Panc1 (cell line): ENCODE data around the gene SNCB. TPM values are rescaled to one million over a fixed set of nuclear protein-coding genes. Genes with fewer than 3 reads are reported as not detected.

ENCODE experiments used
- ATAC-seq: fragments of 200-7000 bp; cut with Tn5 transposase; 2 replicates; pipeline ENCODE4 v1.9.1; 2020; ENCODE audit warnings: mild to moderate bottlenecking, moderate library complexity
- BruUV-seq: library from RNA; stranded (reverse); fragments of 400-500 nt; replicated peaks from 2 replicates; lab custom pipeline; 2021; lab: Mats Ljungman, UMichigan
- CTCF ChIA-PET: fragments of 300-600 bp; sonication (Branson Sonifier 250); formaldehyde crosslinking; loops from one replicate; lab custom pipeline; 2022; ENCODE audit warnings: antibody characterized with exemption; lab: Charles Lee
- POLR2A ChIA-PET: fragments of 300-600 bp; sonication (Branson Sonifier 250); formaldehyde crosslinking; loops from one replicate; lab custom pipeline; 2022; ENCODE audit warnings: antibody characterized with exemption; lab: Charles Lee
- DNase-seq: peaks from one replicate; pipeline ENCODE4 v3.0.0-alpha.2; 2010; ENCODE audit warnings: low read depth, low spot score
- H3K27ac ChIP-seq: 2 replicates; pipeline ENCODE4 v1.5.1; 2011; ENCODE audit warnings: mild to moderate bottlenecking, low read length, inconsistent platforms
- H3K27me3 ChIP-seq: fragments of 200-500 bp; sonication (Bioruptor generic); 2 replicates; pipeline ENCODE4 v1.6.0; 2014; ENCODE audit warnings: low read length, inconsistent platforms; ENCODE audit not compliant: control insufficient read depth, insufficient read depth
- H3K36me3 ChIP-seq: fragments of 200-500 bp; sonication (Bioruptor generic); 2 replicates; pipeline ENCODE4 v1.5.1; 2014; ENCODE audit warnings: inconsistent platforms, mild to moderate bottlenecking, low read length, moderate library complexity; ENCODE audit not compliant: control insufficient read depth, insufficient read depth
- H3K4me1 ChIP-seq: 2 replicates; pipeline ENCODE4 v1.5.1; 2011; ENCODE audit warnings: inconsistent platforms, mild to moderate bottlenecking, low read length, moderate library complexity; ENCODE audit not compliant: control insufficient read depth, insufficient read depth
- H3K4me3 ChIP-seq, 2 experiments: 2 replicates each; pipeline ENCODE4 v1.5.1; 2011 to 2012; ENCODE audit warnings: low read depth in 2 of 2, low read length in 2 of 2, mild to moderate bottlenecking in 2 of 2, inconsistent platforms in 1 of 2, moderate library complexity in 1 of 2
- H3K9me3 ChIP-seq: fragments of 200-500 bp; sonication (Bioruptor generic); 2 replicates; pipeline ENCODE4 v1.5.1; 2014; ENCODE audit warnings: low read depth, mild to moderate bottlenecking, inconsistent platforms, low read length, moderate library complexity; ENCODE audit not compliant: control insufficient read depth, insufficient read depth
- POLR2AphosphoS5 ChIP-seq: IDR thresholded peaks from 2 replicates; pipeline ENCODE4 v1.6.1; 2012; ENCODE audit warnings: mild to moderate bottlenecking, low read depth, low read length, moderate library complexity
- REST ChIP-seq, 2 experiments: IDR thresholded peaks; 2 replicates each; pipeline ENCODE4 v1.6.1; 2011 to 2012; ENCODE audit warnings: low read depth in 2 of 2, control low read depth in 1 of 2, low read length in 1 of 2, mild to moderate bottlenecking in 1 of 2, moderate library complexity in 1 of 2; ENCODE audit not compliant: insufficient read depth in 1 of 2
- SIN3A ChIP-seq: IDR thresholded peaks from 2 replicates; pipeline ENCODE4 v1.6.1; 2012; ENCODE audit warnings: low read depth, mild to moderate bottlenecking, low read length, moderate library complexity, borderline replicate concordance; ENCODE audit not compliant: insufficient read depth
- TCF7L2 ChIP-seq: IDR thresholded peaks from 2 replicates; pipeline ENCODE4 v1.6.1; 2011; ENCODE audit warnings: mild to moderate bottlenecking, low read depth, low read length, inconsistent platforms
- in situ Hi-C: cut with HindIII; loops from 2 replicates; pipeline ENCODE4 v1.10.0; 2016; ENCODE audit warnings: low sequenced_read_pairs, low pct_unique_long_range_greater_than_20kb
- intact Hi-C: fragments of 100-400 bp; cut with micrococcal nuclease; formaldehyde crosslinking; loops from one replicate; pipeline ENCODE4 v1.10.0; 2022; ENCODE audit not compliant: unreplicated experiment
- total RNA-seq: library from RNA; stranded (reverse); gene quantifications from one replicate; pipeline ENCODE4 v1.2.1, GENCODE V29; 2021; ENCODE audit not compliant: unreplicated experiment
- TF ChIP-seq, protein P1 (sequence below): fragments of 450-650 bp; IDR thresholded peaks from 2 replicates; pipeline ENCODE4 v1.5.1; 2017; ENCODE audit warnings: mild to moderate bottlenecking

Gene SNCB
- total RNA-seq, 1 experiment from 2014 or later = 0.77 TPM

DNA sequence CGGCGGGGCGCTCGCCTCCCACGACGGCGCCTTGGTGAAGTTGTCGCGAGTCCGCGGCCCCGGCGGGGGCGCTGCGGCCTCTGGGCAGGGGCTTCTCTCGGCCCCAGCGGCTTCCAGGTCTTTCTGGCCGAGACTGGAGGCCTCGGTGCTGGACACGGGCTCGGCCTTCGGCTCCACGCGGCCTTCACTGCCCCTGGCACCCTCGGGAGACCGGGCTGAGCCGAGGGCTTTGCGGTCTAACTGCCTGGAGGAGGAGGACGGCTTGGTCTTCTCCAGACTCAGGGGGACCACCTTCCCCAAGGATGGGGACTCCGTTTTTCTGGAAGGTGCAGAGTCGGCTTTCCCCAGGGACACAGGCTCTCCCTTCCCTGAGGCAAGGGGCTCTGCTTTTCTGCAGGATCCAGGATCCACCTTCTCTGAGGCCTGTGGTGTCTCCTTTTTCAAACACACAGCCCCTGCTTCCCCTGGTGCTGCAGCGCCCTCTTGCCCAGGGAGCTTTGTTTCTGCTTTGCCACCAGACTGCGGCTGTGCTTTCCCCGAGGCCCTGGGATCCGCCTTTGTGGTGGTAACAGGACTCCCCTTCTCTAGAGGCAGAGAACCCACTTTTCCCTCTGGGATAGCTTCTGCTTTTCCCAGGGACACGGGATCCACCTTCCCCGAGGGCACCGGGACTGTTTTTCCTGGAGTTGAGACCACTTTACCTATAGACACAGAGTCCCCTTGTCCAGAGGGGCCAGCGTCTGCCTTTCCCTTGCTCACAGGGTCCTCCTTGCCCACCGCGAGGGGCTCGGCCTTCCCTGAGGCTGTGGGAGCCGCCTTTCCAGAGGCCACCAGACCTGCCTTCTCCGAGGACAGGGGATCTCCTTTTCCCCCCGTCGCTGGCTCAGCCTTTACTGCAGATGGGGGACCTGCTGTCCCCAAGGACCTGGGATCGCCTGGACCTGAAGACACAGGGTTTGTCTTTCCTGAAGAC lies 32.6 kb downstream of the SNCB start:
- TF ChIP-seq SIN3A = no peak
- no peak for TF ChIP-seq REST (IDR thresholded peaks at IDR 0.05; ENCODE audit: insufficient read depth in 1 of 2, low read depth in 2 of 2, low read length in 1 of 2)
- TF ChIP-seq TCF7L2 = no peak
- TF ChIP-seq, protein P1, sequence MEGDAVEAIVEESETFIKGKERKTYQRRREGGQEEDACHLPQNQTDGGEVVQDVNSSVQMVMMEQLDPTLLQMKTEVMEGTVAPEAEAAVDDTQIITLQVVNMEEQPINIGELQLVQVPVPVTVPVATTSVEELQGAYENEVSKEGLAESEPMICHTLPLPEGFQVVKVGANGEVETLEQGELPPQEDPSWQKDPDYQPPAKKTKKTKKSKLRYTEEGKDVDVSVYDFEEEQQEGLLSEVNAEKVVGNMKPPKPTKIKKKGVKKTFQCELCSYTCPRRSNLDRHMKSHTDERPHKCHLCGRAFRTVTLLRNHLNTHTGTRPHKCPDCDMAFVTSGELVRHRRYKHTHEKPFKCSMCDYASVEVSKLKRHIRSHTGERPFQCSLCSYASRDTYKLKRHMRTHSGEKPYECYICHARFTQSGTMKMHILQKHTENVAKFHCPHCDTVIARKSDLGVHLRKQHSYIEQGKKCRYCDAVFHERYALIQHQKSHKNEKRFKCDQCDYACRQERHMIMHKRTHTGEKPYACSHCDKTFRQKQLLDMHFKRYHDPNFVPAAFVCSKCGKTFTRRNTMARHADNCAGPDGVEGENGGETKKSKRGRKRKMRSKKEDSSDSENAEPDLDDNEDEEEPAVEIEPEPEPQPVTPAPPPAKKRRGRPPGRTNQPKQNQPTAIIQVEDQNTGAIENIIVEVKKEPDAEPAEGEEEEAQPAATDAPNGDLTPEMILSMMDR = no peak
- TF ChIP-seq POLR2AphosphoS5 = no peak
- ATAC-seq (no peak), DNase-seq (no peak)
- H3K4me1 ChIP-seq = no peaks in the 10 kb centered on the region; the same call in 1 of the 2 replicates
- H3K27me3 ChIP-seq = no peaks in the 10 kb centered on the region
- no peak overlapping the region for H3K27ac ChIP-seq
- intact Hi-C loops = no loop called here
- in situ Hi-C loops = no loop called here
- no TSS peak for BruUV-seq
- no peaks in the 10 kb centered on the region for H3K9me3 ChIP-seq
- ChIA-PET POLR2A (no interaction called here), CTCF (interaction anchor here (0.6 kb wide), 1 partner anchor 127 kb away, joined by 9 read pairs; no protein-coding TSS in a partner anchor)
- no peaks in the 10 kb centered on the region for H3K36me3 ChIP-seq
- no peak overlapping the region for H3K4me3 ChIP-seq

GRCh38 chr5:176596689-176597416 lies 33.5 kb downstream of the SNCB start:
- DNase-seq = no peak
- BruUV-seq = no TSS peak
- ChIA-PET POLR2A (no interaction called here), CTCF (interaction anchor here (0.6 kb wide), 1 partner anchor 128 kb away, joined by 9 read pairs; no protein-coding TSS in a partner anchor)
- no peaks in the 10 kb centered on the region for H3K4me1 ChIP-seq
- TF ChIP-seq, protein P1 = no peak
- TF ChIP-seq POLR2AphosphoS5 (no peak), SIN3A (no peak), REST (IDR thresholded peaks at IDR 0.05; ENCODE audit: insufficient read depth in 1 of 2, low read depth in 2 of 2, low read length in 1 of 2) (no peak), TCF7L2 (no peak)
- intact Hi-C loops = no loop called here
- H3K36me3 ChIP-seq = no peaks in the 10 kb centered on the region
- in situ Hi-C loops = no loop called here
- no peak overlapping the region for H3K4me3 ChIP-seq
- ATAC-seq = no peak
- no peaks in the 10 kb centered on the region for H3K27me3 ChIP-seq
- H3K9me3 ChIP-seq = no peaks in the 10 kb centered on the region
- H3K27ac ChIP-seq = no peak overlapping the region
